CD4-positive, alpha-beta T cell (primary cell): Measurements from ENCODE around the gene HIPK2. TPM values are rescaled to one million over a fixed set of nuclear protein-coding genes. Genes with fewer than 3 reads are reported as not detected.
A peak's percentile ranks its signal among the peaks of the same experiment; 100 is the strongest.
"Not testable (repeated sequence)": the region's sequence is repeated elsewhere in the genome, so short reads cannot be mapped to it uniquely, and the experiment has no call there.

ENCODE experiments used
- ATAC-seq: fragments of 200-7000 bp; cut with Tn5 transposase; one replicate; pipeline ENCODE4 v1.10.0; 2022; ENCODE audit warnings: mild to moderate bottlenecking; ENCODE audit not compliant: poor library complexity
- CTCF ChIA-PET: fragments of 350-600 bp; sonication (Branson Sonifier 250); formaldehyde crosslinking; loops from one replicate; lab custom pipeline; 2021; ENCODE audit warnings: antibody characterized with exemption, inconsistent platforms; lab: Charles Lee
- POLR2A ChIA-PET: fragments of 350-600 bp; sonication (Branson Sonifier 250); formaldehyde crosslinking; loops from one replicate; lab custom pipeline; 2021; ENCODE audit warnings: antibody characterized with exemption, inconsistent platforms; lab: Charles Lee
- DNase-seq, 14 experiments: peaks; one replicate each; pipeline ENCODE4 v3.0.0-alpha.2; 2013 to 2020; ENCODE audit warnings: mixed read lengths in 2 of 14
- H3K27ac ChIP-seq, 2 donors: one replicate each; pipeline versions ENCODE4 v1.5.1 to v1.7.0; 2013; ENCODE audit warnings: low read length in 2 of 2, low read depth in 1 of 2, mild to moderate bottlenecking in 1 of 2
- H3K27me3 ChIP-seq, 2 experiments: 1 replicate in 1 of 2; 2 replicates in 1 of 2; pipeline versions ENCODE4 v1.6.1 to v1.7.0; 2013; ENCODE audit warnings: low read length in 2 of 2, control low read depth in 1 of 2, mild to moderate bottlenecking in 1 of 2, moderate library complexity in 1 of 2; ENCODE audit not compliant: insufficient read depth in 2 of 2, control insufficient read depth in 1 of 2
- H3K36me3 ChIP-seq: one replicate; pipeline ENCODE4 v1.6.1; 2013; ENCODE audit warnings: low read length, control low read depth; ENCODE audit not compliant: insufficient read depth
- H3K4me1 ChIP-seq: one replicate; pipeline ENCODE4 v1.6.1; 2013; ENCODE audit warnings: low read length, control low read depth; ENCODE audit not compliant: insufficient read depth
- H3K4me3 ChIP-seq: one replicate; pipeline ENCODE4 v1.5.1; 2013; ENCODE audit warnings: mild to moderate bottlenecking, low read length, moderate library complexity
- H3K9me3 ChIP-seq, 2 experiments: 1 replicate in 1 of 2; 2 replicates in 1 of 2; pipeline versions ENCODE4 v1.6.1 to v1.7.0; 2013; ENCODE audit warnings: low read length in 2 of 2, mild to moderate bottlenecking in 2 of 2, control low read depth in 1 of 2, moderate library complexity in 1 of 2; ENCODE audit not compliant: control insufficient read depth in 1 of 2, insufficient read depth in 1 of 2
- H3K27ac Mint-ChIP-seq: one replicate; pipeline ENCODE4 v1.8.0; 2020; ENCODE audit warnings: mixed read lengths
- H3K27me3 Mint-ChIP-seq: one replicate; pipeline ENCODE4 v1.8.0; 2021; ENCODE audit warnings: mixed read lengths
- H3K36me3 Mint-ChIP-seq: one replicate; pipeline ENCODE4 v1.8.0; 2021; ENCODE audit warnings: low read depth, mixed read lengths
- H3K4me1 Mint-ChIP-seq: one replicate; pipeline ENCODE4 v1.8.0; 2021; ENCODE audit warnings: low read depth, mixed read lengths
- H3K4me3 Mint-ChIP-seq: one replicate; pipeline ENCODE4 v1.8.0; 2020; ENCODE audit warnings: mild to moderate bottlenecking, mixed read lengths
- H3K9me3 Mint-ChIP-seq: one replicate; pipeline ENCODE4 v1.8.0; 2020; ENCODE audit warnings: mixed read lengths
- CTCF ChIP-seq: fragments of 200-600 bp; IDR thresholded peaks from one replicate; pipeline ENCODE4 v1.8.0; 2022; ENCODE audit warnings: antibody characterized with exemption, mild to moderate bottlenecking
- intact Hi-C, 2 experiments: fragments of 100-400 bp; cut with DNase I in 1 of 2; cut with micrococcal nuclease in 1 of 2; formaldehyde crosslinking; loops; one replicate each; pipeline versions ENCODE4 v1.15.1 to v1.9.0; 2023 to 2025; cut with DNase I, micrococcal nuclease
- total RNA-seq, 174 experiments: library from RNA in 2 of 174; stranded (reverse) in 2 of 174; gene quantifications; one replicate each; pipeline ENCODE4 v1.2.3 and lab custom pipeline; 2021 to 2026

HIPK2 gene
- total RNA-seq, 2 experiments from 2014 or later, result 36.5 to 37.0 TPM

- ATAC-seq, result peak; percentile 24
Measured at GRCh38 chr7:139673230-139673629, 104.6 kb downstream of the HIPK2 start.

GRCh38 chr7:139671967-139672366 is 105.8 kb downstream of the HIPK2 start:
- Mint-ChIP-seq H3K9me3 (no peaks in the 10 kb centered on the region), H3K36me3 (peaks cover 25% of the 10 kb centered on the region), H3K27me3 (no peaks in the 10 kb centered on the region), H3K4me3 (no peak overlapping the region), H3K27ac (no peak overlapping the region), H3K4me1 (peaks cover 38% of the 10 kb centered on the region)
- POLR2A ChIA-PET, result no interaction called here
- H3K36me3 ChIP-seq, result no peaks in the 10 kb centered on the region
- TF ChIP-seq CTCF, result no peak
- intact Hi-C loops, result no loop called here
- H3K9me3 ChIP-seq, result no peaks in the 10 kb centered on the region
- no peak overlapping the region for H3K4me3 ChIP-seq
- no peaks in the 10 kb centered on the region for H3K27me3 ChIP-seq
- no peaks in the 10 kb centered on the region for H3K4me1 ChIP-seq
- DNase-seq, result no peak
- CTCF ChIA-PET, result no interaction called here
- ATAC-seq, result no peak
- no peak overlapping the region for H3K27ac ChIP-seq

More at GRCh38 chr7:139673230-139673629, 104.6 kb downstream of the HIPK2 start:
- no peak overlapping the region for H3K4me3 ChIP-seq
- H3K9me3 Mint-ChIP-seq, result no peaks in the 10 kb centered on the region
- peaks cover 43% of the 10 kb centered on the region for H3K4me1 Mint-ChIP-seq
- no peaks in the 10 kb centered on the region for H3K27me3 ChIP-seq
- ChIA-PET POLR2A (no interaction called here), CTCF (no interaction called here)
- H3K4me1 ChIP-seq, result no peaks in the 10 kb centered on the region
- intact Hi-C loops, result no loop called here
- peak in 2 of 14 experiments; percentile 19 to 40 for DNase-seq
- H3K27ac Mint-ChIP-seq, result peak overlapping the region; percentile 30
- H3K27me3 Mint-ChIP-seq, result no peaks in the 10 kb centered on the region
- no peaks in the 10 kb centered on the region for H3K36me3 ChIP-seq
- H3K4me3 Mint-ChIP-seq, result no peak overlapping the region
- no peaks in the 10 kb centered on the region for H3K9me3 ChIP-seq
- H3K36me3 Mint-ChIP-seq, result peaks cover 25% of the 10 kb centered on the region
- TF ChIP-seq CTCF, result no peak
- no peak overlapping the region for H3K27ac ChIP-seq

- H3K27me3 ChIP-seq, H3K4me1 ChIP-seq, H3K9me3 Mint-ChIP-seq, H3K27ac Mint-ChIP-seq, DNase-seq, H3K27me3 Mint-ChIP-seq, intact Hi-C loops, H3K4me3 ChIP-seq, H3K4me3 Mint-ChIP-seq, H3K27ac ChIP-seq, H3K9me3 ChIP-seq, H3K36me3 ChIP-seq, ATAC-seq: not testable (repeated sequence)
- CTCF ChIA-PET, result interaction anchor here (0.9 kb wide), 1 partner anchor 11 kb away, joined by 3 read pairs; no protein-coding TSS in a partner anchor
- H3K4me1 Mint-ChIP-seq, result peaks cover 29% of the 10 kb centered on the region
- POLR2A ChIA-PET, result interaction anchor here (0.6 kb wide), 1 partner anchor 767 kb away, joined by 3 read pairs; no protein-coding TSS in a partner anchor
- H3K36me3 Mint-ChIP-seq, result peaks cover 16% of the 10 kb centered on the region
Measured at GRCh38 chr7:139670662-139671061, 107.1 kb downstream of the HIPK2 start.
